Lung microvascular endothelial cell (primary cell): ENCODE measurements around the gene PRKRIP1. TPM values are rescaled to one million over a fixed set of nuclear protein-coding genes. Genes with fewer than 3 reads are reported as not detected.
"Not testable (repeated sequence)": the region's sequence is repeated elsewhere in the genome, so short reads cannot be mapped to it uniquely, and the experiment has no call there.

Experiments used
- DNase-seq, 2 donors: peaks; one replicate each; pipeline versions ENCODE4 v3.0.0 to v3.0.0-alpha.2; 2010; ENCODE audit warnings: low read depth in 2 of 2
- total RNA-seq: library from RNA; depleted of rRNA; stranded (reverse); fragments of >200 nt; gene quantifications from 2 replicates; pipeline ENCODE4 v1.2.1, GENCODE V29; 2014

Gene PRKRIP1
- total RNA-seq, 1 donor from 2014 or later, result 10.3 TPM

- DNase-seq, result not testable (repeated sequence)
Measured at GRCh38 chr7:102474736-102475435, 78.7 kb downstream of the PRKRIP1 start.

Other genes starting within 250 kb of the PRKRIP1 start
- 0.44 and 0.60 TPM in 2 replicates for gene SH2B2, start 109.5 kb upstream of the PRKRIP1 start, total RNA-seq
- not detected in 2 replicates for gene SPDYE6, start 39.9 kb upstream of the PRKRIP1 start, total RNA-seq
- 45.3 and 57.7 TPM in 2 replicates for gene ORAI2, start 37.2 kb downstream of the PRKRIP1 start, total RNA-seq
- gene ALKBH4, start 68.5 kb downstream of the PRKRIP1 start, total RNA-seq, result 8.9 and 10.5 TPM in 2 replicates
- gene LRWD1, start 68.6 kb downstream of the PRKRIP1 start, total RNA-seq, result 13.5 and 17.7 TPM in 2 replicates
- 26.8 and 32.5 TPM in 2 replicates for gene POLR2J, start 82.6 kb downstream of the PRKRIP1 start, total RNA-seq
- 1.4 and 1.7 TPM in 2 replicates for gene RASA4B, start 121.4 kb downstream of the PRKRIP1 start, total RNA-seq
- gene UPK3BL2, start 147.3 kb downstream of the PRKRIP1 start, total RNA-seq, result 0.22 and 2.6 TPM in 2 replicates
- not detected in 2 replicates for gene SPDYE2, start 154.9 kb downstream of the PRKRIP1 start, total RNA-seq
- gene POLR2J3, start 176.2 kb downstream of the PRKRIP1 start, total RNA-seq, result 13.3 and 26.8 TPM in 2 replicates
- gene RASA4, start 220.4 kb downstream of the PRKRIP1 start, total RNA-seq, result 3.1 and 3.8 TPM in 2 replicates
- 2.4 and 6.9 TPM in 2 replicates for gene UPK3BL1, start 246.4 kb downstream of the PRKRIP1 start, total RNA-seq